HG03139 (cell line): ENCODE data around the gene DEPDC5.

Experiments
- ATAC-seq: cut with Tn5 transposase; IDR thresholded peaks from one replicate; pipeline ENCODE4 v1.9.1; 2021; ENCODE audit not compliant: unreplicated experiment

The DEPDC5 gene

GRCh38 chr22:31920306-31920705, 166.5 kb downstream of the DEPDC5 start:
- no peak for ATAC-seq

GRCh38 chr22:31921106-31921505, 167.3 kb downstream of the DEPDC5 start:
- ATAC-seq: no peak

GRCh38 chr22:31922534-31922933, 168.7 kb downstream of the DEPDC5 start:
- ATAC-seq: no peak

GRCh38 chr22:31923136-31923535, 169.3 kb downstream of the DEPDC5 start:
- ATAC-seq: no peak

GRCh38 chr22:31923747-31924146, 169.9 kb downstream of the DEPDC5 start:
- no peak for ATAC-seq

GRCh38 chr22:31925056-31925455, 171.2 kb downstream of the DEPDC5 start:
- no peak for ATAC-seq

GRCh38 chr22:31926024-31926423, 172.2 kb downstream of the DEPDC5 start:
- no peak for ATAC-seq

GRCh38 chr22:31926969-31927368, 173.2 kb downstream of the DEPDC5 start:
- ATAC-seq: no peak

- ATAC-seq: no peak
Observed at GRCh38 chr22:31927562-31927961, 173.7 kb downstream of the DEPDC5 start.

- ATAC-seq: no peak
Observed at GRCh38 chr22:31929167-31929930, 175.5 kb downstream of the DEPDC5 start.

- ATAC-seq: no peak
Observed at GRCh38 chr22:31932863-31933262, 179.0 kb downstream of the DEPDC5 start.

- ATAC-seq: no peak
Observed at GRCh38 chr22:31933406-31933805, 179.6 kb downstream of the DEPDC5 start.

- ATAC-seq: no peak
Observed at GRCh38 chr22:31933816-31934482, 180.1 kb downstream of the DEPDC5 start.

GRCh38 chr22:31935961-31936635, 182.3 kb downstream of the DEPDC5 start:
- ATAC-seq: no peak

GRCh38 chr22:31937341-31937740, 183.5 kb downstream of the DEPDC5 start:
- ATAC-seq: no peak

- ATAC-seq: no peak
Observed at GRCh38 chr22:31938296-31938695, 184.5 kb downstream of the DEPDC5 start.

GRCh38 chr22:31940506-31940905, 186.7 kb downstream of the DEPDC5 start:
- ATAC-seq: no peak

GRCh38 chr22:31942091-31942490, 188.3 kb downstream of the DEPDC5 start:
- no peak for ATAC-seq

- ATAC-seq: no peak
Observed at GRCh38 chr22:31943206-31943977, 189.6 kb downstream of the DEPDC5 start.

- ATAC-seq: peak; percentile 56
Observed at GRCh38 chr22:31943978-31944699, 190.3 kb downstream of the DEPDC5 start, which contains the start of gene YWHAH. YWHAH (plus strand) TSS chr22:31944535; CDS start chr22:31944734, 199 bp downstream.
